DND-41 (cell line): ENCODE measurements around the gene RNF112.

ENCODE experiments used
- ATAC-seq: fragments of 200-7000 bp; cut with Tn5 transposase; 3 replicates; pipeline ENCODE4 v1.9.1; 2021; ENCODE audit warnings: low read depth; ENCODE audit not compliant: insufficient read depth
- DNase-seq: peaks from one replicate; pipeline ENCODE4 v3.0.0-alpha.2; 2020
- H2AFZ ChIP-seq: 2 replicates; pipeline ENCODE4 v1.6.0; 2012; ENCODE audit warnings: low read depth, low read length
- H3K27ac ChIP-seq: 2 replicates; pipeline ENCODE4 v1.5.1; 2012; ENCODE audit warnings: low read length, inconsistent platforms
- H3K27me3 ChIP-seq: fragments of 200-600 bp; sonication (generic); 2 replicates; pipeline ENCODE4 v1.6.0; 2012; ENCODE audit warnings: low read length, mild to moderate bottlenecking, inconsistent platforms; ENCODE audit not compliant: insufficient read depth, poor library complexity
- H3K36me3 ChIP-seq: 2 replicates; pipeline ENCODE4 v1.5.1; 2012; ENCODE audit warnings: low read length, inconsistent platforms; ENCODE audit not compliant: insufficient read depth
- H3K4me1 ChIP-seq: 2 replicates; pipeline ENCODE4 v1.5.1; 2012; ENCODE audit warnings: mild to moderate bottlenecking, low read length; ENCODE audit not compliant: insufficient read depth
- H3K4me2 ChIP-seq: 2 replicates; pipeline ENCODE4 v1.6.0; 2012; ENCODE audit warnings: mild to moderate bottlenecking, moderate library complexity, low read length, inconsistent platforms; ENCODE audit not compliant: insufficient read depth
- H3K4me3 ChIP-seq, 2 experiments: fragments of 200-600 bp in 1 of 2; shearing (Covaris generic) in 1 of 2; 2 replicates each; pipeline ENCODE4 v1.5.1; 2012 to 2016; ENCODE audit warnings: inconsistent platforms in 2 of 2, low read length in 2 of 2, mild to moderate bottlenecking in 2 of 2, low read depth in 1 of 2, moderate library complexity in 1 of 2
- H3K79me2 ChIP-seq: 2 replicates; pipeline ENCODE4 v1.6.0; 2012; ENCODE audit warnings: low read length, inconsistent platforms; ENCODE audit not compliant: insufficient read depth
- H3K9ac ChIP-seq: 2 replicates; pipeline ENCODE4 v1.6.0; 2012; ENCODE audit warnings: low read depth, mild to moderate bottlenecking, inconsistent platforms, low read length, moderate library complexity
- H3K9me3 ChIP-seq: 2 replicates; pipeline ENCODE4 v1.5.1; 2012; ENCODE audit warnings: low read length, moderate library complexity, mild to moderate bottlenecking, inconsistent platforms; ENCODE audit not compliant: insufficient read depth, severe bottlenecking
- H4K20me1 ChIP-seq: 2 replicates; pipeline ENCODE4 v1.6.0; 2012; ENCODE audit warnings: low read length; ENCODE audit not compliant: insufficient read depth
- CTCF ChIP-seq: IDR thresholded peaks from 2 replicates; pipeline ENCODE4 v1.5.1; 2012; ENCODE audit warnings: borderline replicate concordance, low read length, moderate library complexity, mild to moderate bottlenecking; ENCODE audit not compliant: poor library complexity, severe bottlenecking; ENCODE audit errors: extremely low read depth
- EZH2 ChIP-seq: IDR thresholded peaks from 3 replicates; pipeline ENCODE4 v1.6.1; 2012; ENCODE audit warnings: borderline replicate concordance, low read depth, mild to moderate bottlenecking, moderate library complexity, low read length, inconsistent platforms; ENCODE audit not compliant: severe bottlenecking

The RNF112 gene

DNA sequence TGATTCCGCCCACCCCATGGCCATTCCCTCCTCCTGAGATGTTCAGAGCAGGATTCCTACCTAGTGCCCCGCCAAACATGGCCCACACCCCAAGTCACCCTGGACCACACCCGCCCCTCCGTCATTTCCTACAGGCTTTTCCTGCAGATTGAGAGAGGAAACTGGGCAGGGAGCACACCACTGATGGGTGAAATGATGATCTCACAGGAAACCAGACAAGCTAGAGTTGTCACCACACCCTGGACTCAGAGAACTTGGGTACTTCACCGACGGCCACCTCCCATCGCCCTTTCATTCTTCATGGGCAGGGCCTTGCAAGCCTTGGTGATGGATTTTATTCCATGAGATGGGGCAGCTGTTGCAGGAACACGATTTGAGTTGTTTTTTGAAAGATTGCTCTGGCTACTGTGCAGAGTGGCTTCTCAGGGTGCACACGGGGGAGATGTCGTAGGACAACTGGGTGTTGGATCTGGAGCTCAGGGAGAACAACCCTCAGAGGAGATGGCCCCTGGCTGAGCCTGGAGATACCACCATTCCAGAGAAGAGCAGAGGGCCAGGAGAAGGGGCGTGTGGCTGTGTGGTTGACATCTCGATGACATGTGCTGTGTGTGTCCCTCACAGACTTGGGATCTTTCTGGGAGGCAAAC, 41.1 kb upstream of the RNF112 start:
- DNase-seq, result no peak
- Histone ChIP-seq H3K4me3 (no peak overlapping the region), H3K9ac (no peak overlapping the region), H3K27me3 (no peaks in the 10 kb centered on the region), H3K27ac (no peak overlapping the region), H3K9me3 (no peaks in the 10 kb centered on the region), H3K4me2 (no peak overlapping the region), H3K79me2 (no peaks in the 10 kb centered on the region), H3K36me3 (no peaks in the 10 kb centered on the region), H4K20me1 (peaks cover 2% of the 10 kb centered on the region; the same call in 1 of the 2 replicates), H2AFZ (no peak overlapping the region), H3K4me1 (no peaks in the 10 kb centered on the region)
- ATAC-seq, result no peak
- TF ChIP-seq EZH2 (no peak), CTCF (no peak)

DNA sequence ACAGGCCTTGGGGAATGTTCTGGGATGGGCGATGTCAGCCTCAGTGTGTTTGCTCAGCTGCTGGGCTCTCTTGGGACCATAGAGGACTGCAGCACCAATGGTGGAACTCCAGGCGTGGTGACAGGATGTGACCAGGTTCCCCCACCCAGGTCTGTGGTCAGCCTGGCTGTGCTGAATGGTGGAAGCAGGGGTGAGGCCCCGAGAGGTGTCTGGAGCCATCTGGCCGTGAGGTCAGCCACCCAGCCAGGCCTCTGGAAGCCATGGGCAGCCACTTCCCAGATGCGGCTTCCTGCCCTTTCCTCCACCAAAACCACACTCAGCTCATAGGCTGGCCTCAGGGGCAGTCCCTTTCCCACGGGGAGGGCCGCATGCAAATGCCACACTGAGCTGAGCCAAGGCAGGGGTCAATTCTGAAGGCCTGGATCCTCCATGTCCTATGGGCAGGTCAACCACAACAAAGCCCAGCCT, 40.5 kb upstream of the RNF112 start:
- H3K4me2 ChIP-seq, result no peak overlapping the region
- H3K27ac ChIP-seq, result no peak overlapping the region
- H3K9me3 ChIP-seq, result no peaks in the 10 kb centered on the region
- H2AFZ ChIP-seq, result no peak overlapping the region
- H3K9ac ChIP-seq, result no peak overlapping the region
- no peak overlapping the region for H3K4me3 ChIP-seq
- H3K27me3 ChIP-seq, result no peaks in the 10 kb centered on the region
- TF ChIP-seq EZH2, result no peak
- no peak for TF ChIP-seq CTCF
- peaks cover 2% of the 10 kb centered on the region; the same call in 1 of the 2 replicates for H4K20me1 ChIP-seq
- ATAC-seq, result no peak
- H3K79me2 ChIP-seq, result no peaks in the 10 kb centered on the region
- H3K36me3 ChIP-seq, result no peaks in the 10 kb centered on the region
- no peaks in the 10 kb centered on the region for H3K4me1 ChIP-seq
- no peak for DNase-seq

GRCh38 chr17:19371259-19372010, 39.6 kb upstream of the RNF112 start:
- Histone ChIP-seq H3K79me2 (no peaks in the 10 kb centered on the region), H4K20me1 (peaks cover 2% of the 10 kb centered on the region; the same call in 1 of the 2 replicates), H3K9ac (no peak overlapping the region), H3K4me1 (peaks cover 7% of the 10 kb centered on the region; the same call in 1 of the 2 replicates), H3K9me3 (no peaks in the 10 kb centered on the region), H3K36me3 (no peaks in the 10 kb centered on the region), H3K4me3 (no peak overlapping the region), H3K27me3 (no peaks in the 10 kb centered on the region), H2AFZ (no peak overlapping the region), H3K27ac (no peak overlapping the region), H3K4me2 (no peak overlapping the region)
- TF ChIP-seq EZH2, result no peak
- TF ChIP-seq CTCF, result no peak
- DNase-seq (no peak), ATAC-seq (no peak)
